AG04449 (cell line): Measurements from ENCODE around the gene AP1G2.

Experiments
- CTCF ChIA-PET: fragments of 350-600 bp; formaldehyde crosslinking; extraction: SDS; loops from one replicate; lab custom pipeline; 2021; ENCODE audit warnings: antibody characterized with exemption; lab: Yijun Ruan, JAX
- POLR2A ChIA-PET: fragments of 400-600, 350-600 bp; formaldehyde crosslinking; extraction: SDS; loops from one replicate; lab custom pipeline; 2020; ENCODE audit warnings: antibody characterized with exemption, inconsistent platforms; lab: Yijun Ruan, JAX
- DNase-seq: peaks from one replicate; pipeline ENCODE4 v3.0.0-alpha.2; 2010; ENCODE audit warnings: low read depth, low spot score
- H3K4me3 ChIP-seq: 2 replicates; pipeline ENCODE4 v1.5.1; 2011; ENCODE audit warnings: low read depth, mild to moderate bottlenecking, control low read depth, low read length
- TF ChIP-seq, protein P1 (sequence below): IDR thresholded peaks from one replicate; pipeline ENCODE4 v1.5.1; 2011; ENCODE audit warnings: mild to moderate bottlenecking, moderate library complexity, low read length, control low read depth, inconsistent platforms; ENCODE audit not compliant: insufficient read depth; ENCODE audit errors: missing control alignments

AP1G2 gene

DNA sequence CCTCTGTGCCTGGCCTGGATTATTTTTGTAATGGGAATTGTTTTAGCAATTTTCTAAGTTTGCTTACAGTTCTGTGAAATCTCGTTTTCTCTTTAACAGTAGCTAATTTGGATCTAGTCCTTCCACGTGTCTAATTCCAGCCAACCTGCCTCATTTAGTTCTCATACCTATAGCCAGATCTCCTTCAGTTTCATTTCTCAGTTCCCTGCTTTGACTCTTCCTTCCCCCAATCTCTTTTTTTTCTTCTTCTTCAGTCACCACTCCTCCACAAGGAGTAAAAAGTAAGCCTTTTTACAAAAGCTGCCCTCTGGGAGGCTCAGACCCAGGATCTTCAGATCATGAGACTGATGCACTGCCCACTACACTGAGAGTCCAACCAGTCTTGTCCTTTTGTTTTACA is 10.1 kb downstream of the AP1G2 start:
- POLR2A ChIA-PET, result no interaction called here
- H3K4me3 ChIP-seq, result no peak overlapping the region; the same call in 1 of the 2 replicates
- DNase-seq, result no peak
- TF ChIP-seq, protein P1, sequence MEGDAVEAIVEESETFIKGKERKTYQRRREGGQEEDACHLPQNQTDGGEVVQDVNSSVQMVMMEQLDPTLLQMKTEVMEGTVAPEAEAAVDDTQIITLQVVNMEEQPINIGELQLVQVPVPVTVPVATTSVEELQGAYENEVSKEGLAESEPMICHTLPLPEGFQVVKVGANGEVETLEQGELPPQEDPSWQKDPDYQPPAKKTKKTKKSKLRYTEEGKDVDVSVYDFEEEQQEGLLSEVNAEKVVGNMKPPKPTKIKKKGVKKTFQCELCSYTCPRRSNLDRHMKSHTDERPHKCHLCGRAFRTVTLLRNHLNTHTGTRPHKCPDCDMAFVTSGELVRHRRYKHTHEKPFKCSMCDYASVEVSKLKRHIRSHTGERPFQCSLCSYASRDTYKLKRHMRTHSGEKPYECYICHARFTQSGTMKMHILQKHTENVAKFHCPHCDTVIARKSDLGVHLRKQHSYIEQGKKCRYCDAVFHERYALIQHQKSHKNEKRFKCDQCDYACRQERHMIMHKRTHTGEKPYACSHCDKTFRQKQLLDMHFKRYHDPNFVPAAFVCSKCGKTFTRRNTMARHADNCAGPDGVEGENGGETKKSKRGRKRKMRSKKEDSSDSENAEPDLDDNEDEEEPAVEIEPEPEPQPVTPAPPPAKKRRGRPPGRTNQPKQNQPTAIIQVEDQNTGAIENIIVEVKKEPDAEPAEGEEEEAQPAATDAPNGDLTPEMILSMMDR, result no peak
- CTCF ChIA-PET, result interaction anchor here (0.9 to 19.3 kb wide), 9 partner anchors 9 to 89 kb away, joined by 3 to 910 read pairs (median 9); partner anchors contain the start of genes AP1G2 and ZFHX2

- CTCF ChIA-PET, result interaction anchor here (0.6 to 19.3 kb wide), 10 partner anchors 8 to 353 kb away, joined by 3 to 910 read pairs (median 6); partner anchors contain the start of genes AP1G2 and ZFHX2
- H3K4me3 ChIP-seq, result peak overlapping the region; percentile 82
Observed at GRCh38 chr14:23556700-23557440, 10.7 kb downstream of the AP1G2 start.

DNA sequence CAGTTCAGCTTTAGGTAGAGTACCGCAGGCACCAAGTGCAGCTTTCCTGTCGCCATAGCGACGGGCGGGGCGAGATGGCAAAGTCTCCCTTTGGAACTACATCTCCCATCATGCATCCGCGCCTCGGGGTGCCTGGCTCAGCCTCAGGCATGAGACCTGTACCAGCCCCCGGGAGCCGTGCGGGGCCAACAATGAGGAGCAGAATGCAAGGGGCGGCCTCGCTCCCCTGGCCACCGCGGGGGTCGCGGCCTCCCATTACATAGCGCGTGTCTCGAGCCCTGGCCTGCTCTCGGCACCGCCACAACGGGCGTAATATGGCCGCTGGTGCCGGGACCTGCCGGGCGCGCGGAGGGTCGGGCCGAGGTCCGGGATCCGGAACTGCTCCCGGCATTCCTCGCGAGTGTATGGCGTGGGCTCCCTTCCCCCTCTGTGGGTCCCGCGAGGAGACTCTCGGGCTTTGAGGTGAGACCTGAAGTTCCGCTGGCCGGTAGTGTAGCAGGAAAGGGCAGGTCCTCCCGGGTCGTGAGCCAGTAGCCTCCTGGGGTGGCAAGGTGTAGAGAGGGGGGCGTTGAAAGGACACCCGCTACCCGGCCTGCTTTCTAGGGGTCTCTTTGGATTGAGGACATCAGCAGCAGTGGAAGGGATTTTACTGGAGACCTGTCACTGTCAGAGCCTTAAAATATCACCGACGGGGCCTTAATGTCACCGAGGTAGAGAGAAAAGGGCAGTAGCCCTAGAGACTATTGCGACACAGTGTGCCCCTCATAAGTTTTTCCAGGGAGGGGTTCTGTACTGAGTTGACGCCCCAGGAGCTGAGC is 11.5 kb downstream of the AP1G2 start, which contains the start of gene THTPA:
Gene THTPA, plus strand, starts transcription at position 390 of the 818 bp plus-strand sequence. CDS start 487 bp downstream, outside the sequence.
- ChIA-PET POLR2A (interaction anchor here (0.7 to 1.2 kb wide), 3 partner anchors 11 to 78 kb away, joined by 3 to 5 read pairs (median 5); partner anchors contain the start of gene AP1G2), CTCF (interaction anchor here (0.6 to 19.3 kb wide), 11 partner anchors 7 to 354 kb away, joined by 3 to 910 read pairs (median 3); partner anchors contain the start of genes AP1G2 and ZFHX2)
- H3K4me3 ChIP-seq, result peak within 1 kb of the TSS; percentile 82
- no peak for DNase-seq
- TF ChIP-seq, protein P1, result no peak

More at GRCh38 chr14:23556700-23557440, 10.7 kb downstream of the AP1G2 start:
- TF ChIP-seq, protein P1, result no peak
- no peak for DNase-seq
- POLR2A ChIA-PET, result no interaction called here

DNA sequence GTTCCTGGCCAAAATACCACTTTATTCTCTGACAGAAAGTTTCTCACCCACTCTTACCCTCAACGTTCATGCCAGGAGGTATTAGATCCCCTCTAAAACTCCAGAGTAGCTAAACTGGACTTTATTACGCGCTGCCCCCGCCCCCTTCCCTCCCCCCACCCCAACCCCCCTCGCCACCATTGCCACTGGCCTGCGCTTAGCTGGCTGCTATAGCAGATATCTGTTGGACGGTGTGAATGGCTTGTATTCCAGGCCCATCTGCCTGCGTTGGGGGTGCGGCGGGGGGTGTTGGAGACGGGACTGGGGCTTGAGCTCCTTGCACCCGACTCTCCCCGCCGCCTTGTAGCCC is 12.1 kb downstream of the AP1G2 start:
- CTCF ChIA-PET, result interaction anchor here (0.7 to 19.3 kb wide), 4 partner anchors 12 to 74 kb away, joined by 3 to 910 read pairs (median 10); partner anchors contain the start of gene AP1G2
- POLR2A ChIA-PET, result interaction anchor here (0.7 to 1.2 kb wide), 3 partner anchors 12 to 77 kb away, joined by 3 to 5 read pairs (median 5); partner anchors contain the start of gene AP1G2
- no peak for DNase-seq
- H3K4me3 ChIP-seq, result peak overlapping the region; percentile 82
- TF ChIP-seq, protein P1, result no peak

- TF ChIP-seq, protein P1, result no peak
- ChIA-PET CTCF (interaction anchor here (1.1 to 7.4 kb wide), 4 partner anchors 9 to 75 kb away, joined by 3 to 97 read pairs (median 15); no protein-coding TSS in a partner anchor), POLR2A (interaction anchor here (0.7 kb wide), 1 partner anchor 25 kb away, joined by 3 read pairs; no protein-coding TSS in a partner anchor)
- DNase-seq, result no peak
- H3K4me3 ChIP-seq, result peak within 1 kb of the TSS; percentile 64
Observed at GRCh38 chr14:23551266-23552028, 16.1 kb downstream of the AP1G2 start, which contains the start of gene ZFHX2. TSS of gene ZFHX2 (minus strand) at chr14:23551765. CDS start at chr14:23535325, 16,440 bp downstream.
